Measurements from ENCODE around the gene CHPF.

CHPF gene

DNA sequence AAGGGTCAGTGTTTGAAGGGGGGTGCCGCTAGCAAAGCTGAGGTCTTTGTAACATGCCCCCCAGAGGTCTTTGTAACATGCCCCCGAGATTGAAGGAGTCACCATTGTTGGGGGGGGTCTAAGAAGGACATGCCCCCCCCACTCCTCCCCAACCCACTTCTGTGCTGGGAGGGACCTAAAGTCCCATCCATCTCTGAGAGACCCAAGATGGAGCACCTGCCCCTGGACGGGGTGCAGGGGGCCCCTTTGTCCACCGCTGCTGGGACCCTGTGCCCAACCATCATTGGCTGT, 35.2 kb downstream of the CHPF start:
- H3K4me3 ChIP-seq (replicated peaks; ENCODE audit: insufficient read depth, low read length) = no peak overlapping the region
- peaks cover 31% of the 10 kb centered on the region for H3K27me3 ChIP-seq (ENCODE audit: insufficient read depth, poor library complexity, severe bottlenecking)
- TF ChIP-seq POLR2AphosphoS5 (IDR thresholded peaks at IDR 0.05; ENCODE audit: low read depth) (no peak), GABPA (IDR thresholded peaks at IDR 0.05; ENCODE audit: low read depth) (no peak), SPI1 (IDR thresholded peaks at IDR 0.05; ENCODE audit: borderline replicate concordance, low read depth) (no peak)
- TF ChIP-seq, protein P1, sequence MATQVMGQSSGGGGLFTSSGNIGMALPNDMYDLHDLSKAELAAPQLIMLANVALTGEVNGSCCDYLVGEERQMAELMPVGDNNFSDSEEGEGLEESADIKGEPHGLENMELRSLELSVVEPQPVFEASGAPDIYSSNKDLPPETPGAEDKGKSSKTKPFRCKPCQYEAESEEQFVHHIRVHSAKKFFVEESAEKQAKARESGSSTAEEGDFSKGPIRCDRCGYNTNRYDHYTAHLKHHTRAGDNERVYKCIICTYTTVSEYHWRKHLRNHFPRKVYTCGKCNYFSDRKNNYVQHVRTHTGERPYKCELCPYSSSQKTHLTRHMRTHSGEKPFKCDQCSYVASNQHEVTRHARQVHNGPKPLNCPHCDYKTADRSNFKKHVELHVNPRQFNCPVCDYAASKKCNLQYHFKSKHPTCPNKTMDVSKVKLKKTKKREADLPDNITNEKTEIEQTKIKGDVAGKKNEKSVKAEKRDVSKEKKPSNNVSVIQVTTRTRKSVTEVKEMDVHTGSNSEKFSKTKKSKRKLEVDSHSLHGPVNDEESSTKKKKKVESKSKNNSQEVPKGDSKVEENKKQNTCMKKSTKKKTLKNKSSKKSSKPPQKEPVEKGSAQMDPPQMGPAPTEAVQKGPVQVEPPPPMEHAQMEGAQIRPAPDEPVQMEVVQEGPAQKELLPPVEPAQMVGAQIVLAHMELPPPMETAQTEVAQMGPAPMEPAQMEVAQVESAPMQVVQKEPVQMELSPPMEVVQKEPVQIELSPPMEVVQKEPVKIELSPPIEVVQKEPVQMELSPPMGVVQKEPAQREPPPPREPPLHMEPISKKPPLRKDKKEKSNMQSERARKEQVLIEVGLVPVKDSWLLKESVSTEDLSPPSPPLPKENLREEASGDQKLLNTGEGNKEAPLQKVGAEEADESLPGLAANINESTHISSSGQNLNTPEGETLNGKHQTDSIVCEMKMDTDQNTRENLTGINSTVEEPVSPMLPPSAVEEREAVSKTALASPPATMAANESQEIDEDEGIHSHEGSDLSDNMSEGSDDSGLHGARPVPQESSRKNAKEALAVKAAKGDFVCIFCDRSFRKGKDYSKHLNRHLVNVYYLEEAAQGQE (IDR thresholded peaks at IDR 0.05; ENCODE audit: insufficient replicate concordance, low read depth) = no peak
- TF ChIP-seq, protein P2, sequence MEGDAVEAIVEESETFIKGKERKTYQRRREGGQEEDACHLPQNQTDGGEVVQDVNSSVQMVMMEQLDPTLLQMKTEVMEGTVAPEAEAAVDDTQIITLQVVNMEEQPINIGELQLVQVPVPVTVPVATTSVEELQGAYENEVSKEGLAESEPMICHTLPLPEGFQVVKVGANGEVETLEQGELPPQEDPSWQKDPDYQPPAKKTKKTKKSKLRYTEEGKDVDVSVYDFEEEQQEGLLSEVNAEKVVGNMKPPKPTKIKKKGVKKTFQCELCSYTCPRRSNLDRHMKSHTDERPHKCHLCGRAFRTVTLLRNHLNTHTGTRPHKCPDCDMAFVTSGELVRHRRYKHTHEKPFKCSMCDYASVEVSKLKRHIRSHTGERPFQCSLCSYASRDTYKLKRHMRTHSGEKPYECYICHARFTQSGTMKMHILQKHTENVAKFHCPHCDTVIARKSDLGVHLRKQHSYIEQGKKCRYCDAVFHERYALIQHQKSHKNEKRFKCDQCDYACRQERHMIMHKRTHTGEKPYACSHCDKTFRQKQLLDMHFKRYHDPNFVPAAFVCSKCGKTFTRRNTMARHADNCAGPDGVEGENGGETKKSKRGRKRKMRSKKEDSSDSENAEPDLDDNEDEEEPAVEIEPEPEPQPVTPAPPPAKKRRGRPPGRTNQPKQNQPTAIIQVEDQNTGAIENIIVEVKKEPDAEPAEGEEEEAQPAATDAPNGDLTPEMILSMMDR (IDR thresholded peaks at IDR 0.05; ENCODE audit: insufficient read depth, low read length) = no peak
- no peak for DNase-seq (ENCODE audit: low read depth in 1 of 2, low spot score in 1 of 2)
- H3K27ac ChIP-seq (replicated peaks) = no peak overlapping the region

DNA sequence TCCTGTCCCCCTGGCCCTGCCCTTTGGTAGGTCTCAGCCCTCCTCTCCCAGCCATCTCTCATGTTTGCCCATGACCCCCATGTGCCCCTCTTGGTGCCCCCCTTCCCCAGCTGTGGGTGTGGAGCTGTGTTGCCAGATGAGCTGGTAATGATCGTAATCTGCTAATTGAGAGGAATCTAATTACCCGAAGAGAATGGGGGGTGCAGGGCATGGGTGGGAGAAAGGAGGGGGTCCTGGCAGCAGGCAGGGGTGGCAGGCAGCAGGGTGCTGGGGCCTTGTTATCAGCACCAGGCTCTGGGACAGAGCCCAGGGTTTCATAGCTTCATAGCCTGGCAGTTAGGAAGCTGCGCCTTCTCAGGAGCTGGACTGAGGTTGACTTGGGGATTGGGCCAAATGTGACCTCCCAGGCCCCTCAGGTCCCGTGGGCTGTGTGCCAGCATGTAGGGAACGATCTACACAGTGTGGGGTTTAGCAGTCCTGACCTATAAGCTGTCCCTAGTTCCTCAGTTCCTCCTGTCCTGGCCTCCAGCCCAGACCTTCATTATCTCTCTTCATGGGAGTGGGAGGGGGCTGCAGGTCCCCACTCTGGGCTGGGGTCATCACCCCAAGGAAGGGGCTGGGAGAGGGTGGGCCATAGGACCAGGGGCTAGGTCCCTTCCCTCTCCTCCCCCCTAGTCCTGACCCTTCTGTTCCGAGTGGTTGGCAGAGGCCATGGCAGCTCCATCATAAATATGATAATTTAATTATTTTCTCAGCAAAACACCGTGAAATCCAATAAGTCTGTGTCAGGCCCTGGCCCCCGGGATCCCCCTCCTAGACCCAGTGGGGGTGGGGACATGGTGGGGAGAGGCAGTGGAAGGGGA, 35.8 kb downstream of the CHPF start:
- DNase-seq (ENCODE audit: low read depth in 1 of 2, low spot score in 1 of 2) = no peak
- Histone ChIP-seq H3K4me3 (replicated peaks; ENCODE audit: insufficient read depth, low read length) (no peak overlapping the region), H3K27ac (replicated peaks) (no peak overlapping the region), H3K27me3 (ENCODE audit: insufficient read depth, poor library complexity, severe bottlenecking) (peaks cover 27% of the 10 kb centered on the region)
- TF ChIP-seq POLR2AphosphoS5 (IDR thresholded peaks at IDR 0.05; ENCODE audit: low read depth) = no peak
- TF ChIP-seq, protein P2 (IDR thresholded peaks at IDR 0.05; ENCODE audit: insufficient read depth, low read length) = no peak
- TF ChIP-seq, protein P1 (IDR thresholded peaks at IDR 0.05; ENCODE audit: insufficient replicate concordance, low read depth) = peak; percentile 80

DNA sequence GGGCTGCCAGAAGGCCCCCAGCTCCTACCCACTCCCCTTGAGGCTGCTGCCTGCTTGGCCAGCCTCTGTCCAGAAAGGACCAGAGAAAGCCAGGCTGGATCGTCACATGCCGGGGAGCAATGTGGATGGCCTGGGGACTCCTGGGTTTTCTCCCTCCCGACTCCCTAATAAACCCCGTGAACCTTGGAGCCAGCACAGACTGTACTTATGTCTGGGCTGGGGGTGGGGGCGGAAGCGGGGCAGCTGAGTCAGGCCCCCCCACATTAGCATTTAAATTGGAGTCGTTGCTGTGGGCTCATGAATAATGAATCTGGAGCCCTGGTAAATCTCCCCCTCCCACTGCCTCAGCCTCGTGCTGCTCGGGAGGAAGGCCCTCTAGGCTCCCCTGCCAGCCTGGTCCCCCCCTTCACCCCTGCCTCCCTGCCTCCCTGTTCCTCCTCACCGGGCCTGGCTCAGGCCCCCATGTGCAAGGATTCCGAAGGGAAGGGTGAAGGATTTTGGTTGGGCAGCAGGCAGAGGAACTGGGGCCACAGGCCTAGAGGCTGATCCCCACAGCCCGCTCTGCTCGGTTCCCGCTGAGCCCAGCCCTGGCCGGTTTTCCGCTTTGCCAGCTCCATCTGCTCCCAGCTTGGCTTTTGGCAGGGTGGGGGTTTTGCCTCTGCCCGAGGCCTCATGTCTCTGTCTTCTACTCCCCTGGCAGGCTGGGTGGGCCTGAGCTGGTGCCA, 36.6 kb downstream of the CHPF start:
- TF ChIP-seq, protein P2 (IDR thresholded peaks at IDR 0.05; ENCODE audit: insufficient read depth, low read length) = no peak
- TF ChIP-seq SPI1 (IDR thresholded peaks at IDR 0.05; ENCODE audit: borderline replicate concordance, low read depth) (no peak), POLR2AphosphoS5 (IDR thresholded peaks at IDR 0.05; ENCODE audit: low read depth) (no peak), GABPA (IDR thresholded peaks at IDR 0.05; ENCODE audit: low read depth) (no peak)
- TF ChIP-seq, protein P1 (IDR thresholded peaks at IDR 0.05; ENCODE audit: insufficient replicate concordance, low read depth) = no peak
- H3K27ac ChIP-seq (replicated peaks) = no peak overlapping the region
- H3K4me3 ChIP-seq (replicated peaks; ENCODE audit: insufficient read depth, low read length) = no peak overlapping the region
- DNase-seq (ENCODE audit: low read depth in 1 of 2, low spot score in 1 of 2) = no peak
- peaks cover 18% of the 10 kb centered on the region for H3K27me3 ChIP-seq (ENCODE audit: insufficient read depth, poor library complexity, severe bottlenecking)

All from HL-60 (cell line).